ENCODE measurements around the gene SETD2. TPM values are rescaled to one million over a fixed set of nuclear protein-coding genes. Genes with fewer than 3 reads are reported as not detected.
A peak's percentile ranks its signal among the peaks of the same experiment; 100 is the strongest.
"Not testable (repeated sequence)": the region's sequence is repeated elsewhere in the genome, so short reads cannot be mapped to it uniquely, and the experiment has no call there.

SETD2 gene
- 22.2 and 37.0 TPM in 2 replicates for total RNA-seq (2014; rRNA removed; shearing (Covaris generic))

GRCh38 chr3:47164007-47164881 is at the start of gene SETD2:
Gene SETD2 (minus strand): TSS chr3:47164113. CDS start chr3:47163924, 189 bp downstream.
- DNase-seq (ENCODE audit: low spot score): peak; percentile 93
- in situ Hi-C loops (cut with HindIII; ENCODE audit: low sequenced_read_pairs): no loop called here

GRCh38 chr3:47210863-47211405 is 47.0 kb upstream of the SETD2 start:
- in situ Hi-C loops (cut with HindIII; ENCODE audit: low sequenced_read_pairs): no loop called here
- no peak for DNase-seq (ENCODE audit: low spot score)

GRCh38 chr3:47206022-47206421 is 42.1 kb upstream of the SETD2 start:
- DNase-seq (ENCODE audit: low spot score); in situ Hi-C loops (cut with HindIII; ENCODE audit: low sequenced_read_pairs): not testable (repeated sequence)

GRCh38 chr3:47204875-47205274 is 41.0 kb upstream of the SETD2 start:
- DNase-seq (ENCODE audit: low spot score): no peak
- in situ Hi-C loops (cut with HindIII; ENCODE audit: low sequenced_read_pairs): no loop called here

GRCh38 chr3:47202542-47202941 is 38.6 kb upstream of the SETD2 start:
- in situ Hi-C loops (cut with HindIII; ENCODE audit: low sequenced_read_pairs): no loop called here
- no peak for DNase-seq (ENCODE audit: low spot score)

GRCh38 chr3:47197287-47197686 is 33.4 kb upstream of the SETD2 start:
- no peak for DNase-seq (ENCODE audit: low spot score)
- in situ Hi-C loops (cut with HindIII; ENCODE audit: low sequenced_read_pairs): no loop called here

- in situ Hi-C loops (cut with HindIII; ENCODE audit: low sequenced_read_pairs): no loop called here
- no peak for DNase-seq (ENCODE audit: low spot score)
Observed at GRCh38 chr3:47194994-47195393, 31.1 kb upstream of the SETD2 start.

GRCh38 chr3:47193871-47194859 is 30.3 kb upstream of the SETD2 start:
- DNase-seq (ENCODE audit: low spot score): no peak
- in situ Hi-C loops (cut with HindIII; ENCODE audit: low sequenced_read_pairs): no loop called here

GRCh38 chr3:47186285-47186684 is 22.4 kb upstream of the SETD2 start:
- DNase-seq (ENCODE audit: low spot score): no peak
- in situ Hi-C loops (cut with HindIII; ENCODE audit: low sequenced_read_pairs): no loop called here

- DNase-seq (ENCODE audit: low spot score); in situ Hi-C loops (cut with HindIII; ENCODE audit: low sequenced_read_pairs): not testable (repeated sequence)
Observed at GRCh38 chr3:47181685-47182084, 17.8 kb upstream of the SETD2 start.

GRCh38 chr3:47180011-47180410 is 16.1 kb upstream of the SETD2 start:
- DNase-seq (ENCODE audit: low spot score); in situ Hi-C loops (cut with HindIII; ENCODE audit: low sequenced_read_pairs): not testable (repeated sequence)

- in situ Hi-C loops (cut with HindIII; ENCODE audit: low sequenced_read_pairs): no loop called here
- no peak for DNase-seq (ENCODE audit: low spot score)
Observed at GRCh38 chr3:47176582-47176981, 12.7 kb upstream of the SETD2 start.

- DNase-seq (ENCODE audit: low spot score): peak; percentile 31
- in situ Hi-C loops (cut with HindIII; ENCODE audit: low sequenced_read_pairs): no loop called here
Observed at GRCh38 chr3:47163169-47164006, 525 bp downstream of the SETD2 start.

- in situ Hi-C loops (cut with HindIII; ENCODE audit: low sequenced_read_pairs): no loop called here
- no peak for DNase-seq (ENCODE audit: low spot score)
Observed at GRCh38 chr3:47162697-47163168, 1.2 kb downstream of the SETD2 start.

GRCh38 chr3:47161983-47162696 is 1.8 kb downstream of the SETD2 start:
- DNase-seq (ENCODE audit: low spot score): no peak
- in situ Hi-C loops (cut with HindIII; ENCODE audit: low sequenced_read_pairs): no loop called here

GRCh38 chr3:47159820-47160219 is 4.1 kb downstream of the SETD2 start:
- in situ Hi-C loops (cut with HindIII; ENCODE audit: low sequenced_read_pairs): no loop called here
- DNase-seq (ENCODE audit: low spot score): no peak

GRCh38 chr3:47158208-47158607 is 5.7 kb downstream of the SETD2 start:
- no peak for DNase-seq (ENCODE audit: low spot score)
- in situ Hi-C loops (cut with HindIII; ENCODE audit: low sequenced_read_pairs): no loop called here

GRCh38 chr3:47156396-47156795 is 7.5 kb downstream of the SETD2 start:
- in situ Hi-C loops (cut with HindIII; ENCODE audit: low sequenced_read_pairs): no loop called here
- no peak for DNase-seq (ENCODE audit: low spot score)

Data from G401 (cell line).